GM18507 (cell line): ENCODE results near the gene BNIP2.
"Not testable (repeated sequence)": the region's sequence is repeated elsewhere in the genome, so short reads cannot be mapped to it uniquely, and the experiment has no call there.

Experiments used
- DNase-seq: peaks from one replicate; pipeline ENCODE4 v3.0.0; 2011; ENCODE audit warnings: low read depth; ENCODE audit not compliant: insufficient read length; ENCODE audit errors: extremely low spot score
- FAIRE-seq: peaks from 2 replicates; lab custom pipeline; 2011; peaks lifted over from hg19 to GRCh38; lab: Jason Lieb, UNC

BNIP2 gene

DNA sequence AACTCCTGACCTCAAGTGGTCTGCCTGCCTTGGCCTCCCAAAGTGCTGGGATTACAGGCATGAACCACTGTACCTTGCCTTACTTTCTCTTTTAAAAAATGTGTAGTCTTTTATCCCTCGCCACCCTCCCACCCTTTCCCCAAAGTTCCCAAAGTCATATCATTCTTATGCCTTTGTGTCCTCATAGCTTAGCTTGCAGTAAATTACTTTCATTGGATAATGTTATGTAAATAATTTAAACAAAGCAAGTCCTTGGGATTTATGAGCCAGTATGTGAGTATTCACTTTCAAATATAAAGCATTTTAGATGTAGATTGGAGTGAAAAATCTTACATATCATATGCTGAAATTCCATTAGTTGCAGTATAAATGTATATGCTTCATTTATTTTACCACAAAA lies 42.8 kb downstream of the BNIP2 start:
- FAIRE-seq (no peak), DNase-seq (no peak)

DNA sequence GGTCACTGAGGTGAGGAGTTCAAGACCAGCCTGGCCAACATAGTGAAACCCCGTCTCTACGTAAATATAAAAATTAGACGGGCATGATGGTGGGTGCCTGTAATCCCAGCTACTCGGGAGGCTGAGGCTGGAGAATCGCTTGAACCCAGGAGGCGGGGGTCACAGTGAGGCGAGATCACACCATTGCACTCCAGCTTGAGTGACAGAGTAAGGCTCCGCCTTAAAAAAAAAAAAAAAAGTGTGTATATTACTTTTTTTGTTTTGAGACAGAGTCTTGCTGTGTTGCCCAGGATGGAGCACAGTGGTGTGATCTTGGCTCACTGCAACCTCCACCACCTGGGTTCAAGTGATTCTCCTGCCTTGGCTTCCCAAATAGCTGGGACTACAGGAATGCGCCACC lies 43.3 kb downstream of the BNIP2 start:
- not testable (repeated sequence) for FAIRE-seq

DNA sequence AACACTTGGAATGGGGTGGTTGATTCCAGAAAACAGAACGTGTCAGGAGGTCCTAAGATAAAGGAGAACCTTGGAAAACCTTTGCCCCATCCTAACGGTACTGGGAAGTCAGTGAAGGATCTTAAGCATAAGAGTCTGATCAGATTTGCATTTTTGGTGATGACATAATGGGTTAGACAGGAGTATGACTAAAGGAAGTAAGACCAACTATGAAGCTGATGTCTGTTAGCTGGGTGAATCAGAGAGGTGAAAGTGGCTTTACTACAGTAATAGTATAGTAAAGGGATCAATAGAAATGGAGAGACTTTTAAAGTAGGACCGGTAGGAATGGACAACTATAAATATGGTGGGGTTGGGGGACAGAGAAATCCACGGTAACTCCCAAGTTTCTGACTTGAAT lies 44.4 kb downstream of the BNIP2 start:
- FAIRE-seq, result no peak
- DNase-seq, result no peak

More for the DNA sequence above, 43.3 kb downstream of the BNIP2 start:
- DNase-seq, result not testable (repeated sequence)

DNA sequence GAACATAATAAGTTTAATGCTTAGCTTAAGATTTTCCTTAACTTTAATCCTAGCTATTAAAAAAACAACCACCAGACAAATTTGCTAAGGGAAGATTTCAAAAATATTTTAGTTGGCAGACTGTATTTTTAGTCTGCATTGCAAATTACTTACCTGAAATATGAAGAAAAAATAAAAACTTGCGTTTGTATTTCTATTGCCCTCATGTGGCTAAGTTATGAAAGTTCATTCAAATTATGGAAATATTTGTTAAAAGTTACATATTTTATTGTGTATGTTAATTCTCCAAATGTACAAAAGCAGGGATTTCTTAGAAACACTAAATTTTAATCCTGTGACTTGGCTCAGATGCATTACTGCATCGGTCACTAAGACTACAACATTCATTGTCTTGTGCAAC lies 46.8 kb downstream of the BNIP2 start:
- DNase-seq, result no peak
- no peak for FAIRE-seq

DNA sequence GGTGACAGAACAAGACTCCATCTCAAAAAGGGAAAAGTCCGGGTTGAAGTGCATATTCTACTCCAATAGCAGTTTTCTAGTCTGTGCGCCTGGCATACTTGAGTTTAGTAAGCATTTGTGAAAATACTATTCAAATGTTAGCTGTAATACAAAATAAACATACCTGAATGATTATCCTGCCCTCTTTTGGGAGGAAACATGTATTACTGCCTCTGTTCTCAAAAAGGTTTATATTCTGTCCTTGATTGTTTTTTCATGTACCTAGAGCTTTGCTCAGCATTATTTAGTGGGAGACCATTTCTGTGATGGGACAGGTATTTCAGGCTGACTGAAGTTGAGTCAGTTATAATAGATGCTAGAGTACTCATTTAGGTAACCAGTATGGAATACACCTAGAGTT lies 51.6 kb downstream of the BNIP2 start:
- DNase-seq, result not testable (repeated sequence)
- FAIRE-seq, result peak; percentile 38

DNA sequence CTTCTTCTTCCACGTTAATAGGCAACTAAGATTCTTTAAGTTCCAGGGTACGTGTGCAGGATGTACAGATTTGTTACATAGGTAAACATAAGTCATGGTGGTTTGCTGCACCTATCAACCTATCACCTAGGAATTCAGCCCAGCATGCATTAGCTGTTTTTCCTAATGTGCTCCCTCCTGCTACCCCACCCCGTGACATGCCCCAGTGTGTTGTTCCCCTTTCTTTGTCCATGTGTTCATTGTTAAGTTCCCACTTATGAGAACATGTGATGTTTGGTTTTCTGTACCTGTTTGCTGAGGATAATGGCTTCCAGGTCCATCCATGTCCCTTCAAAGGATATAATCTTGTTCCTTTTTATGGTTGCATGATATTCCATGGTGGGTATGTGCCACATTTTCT lies 52.9 kb downstream of the BNIP2 start:
- FAIRE-seq (no peak), DNase-seq (no peak)

DNA sequence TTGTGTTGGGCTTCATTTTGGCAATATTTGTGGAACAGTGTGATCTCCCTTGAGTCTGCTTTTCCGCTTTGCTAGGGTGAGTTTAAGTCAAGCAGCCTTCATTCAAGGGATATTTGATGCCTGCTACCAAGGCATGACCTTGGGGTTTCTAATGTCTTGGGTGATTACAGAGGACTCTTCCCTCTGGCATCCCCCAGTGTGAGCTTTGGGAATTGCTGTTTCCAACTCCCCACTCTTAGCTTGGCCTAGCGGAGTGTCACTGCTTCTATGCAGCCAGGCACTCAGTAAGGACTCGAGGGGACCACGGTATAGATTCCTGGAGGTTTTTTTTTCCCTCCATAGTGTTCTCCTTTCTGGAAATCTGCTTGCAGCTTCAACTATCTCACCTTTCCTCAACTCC lies 56.4 kb downstream of the BNIP2 start:
- no peak for FAIRE-seq

DNA sequence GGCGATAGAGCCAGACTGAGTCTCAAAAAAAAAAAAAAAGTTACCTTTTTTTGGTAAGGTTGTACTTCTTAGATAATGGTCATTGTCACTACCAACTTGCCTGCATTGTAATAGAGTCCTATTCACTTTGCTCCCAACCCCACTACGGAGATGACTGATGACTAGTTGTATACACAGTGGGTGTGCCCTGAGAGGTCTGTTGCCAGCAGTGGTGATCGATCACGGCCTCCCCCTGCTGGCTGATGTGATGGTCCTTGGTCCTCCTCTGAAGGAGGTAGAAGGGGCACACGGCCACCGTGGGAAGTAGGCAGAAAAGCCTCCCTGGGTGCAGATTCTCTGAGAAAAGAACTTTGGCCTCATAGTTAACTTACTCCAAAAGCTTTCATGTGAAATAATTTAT lies 66.8 kb downstream of the BNIP2 start:
- DNase-seq (peak; percentile 52), FAIRE-seq (peak; percentile 74)

More for the DNA sequence above, 56.4 kb downstream of the BNIP2 start:
- no peak for DNase-seq

DNA sequence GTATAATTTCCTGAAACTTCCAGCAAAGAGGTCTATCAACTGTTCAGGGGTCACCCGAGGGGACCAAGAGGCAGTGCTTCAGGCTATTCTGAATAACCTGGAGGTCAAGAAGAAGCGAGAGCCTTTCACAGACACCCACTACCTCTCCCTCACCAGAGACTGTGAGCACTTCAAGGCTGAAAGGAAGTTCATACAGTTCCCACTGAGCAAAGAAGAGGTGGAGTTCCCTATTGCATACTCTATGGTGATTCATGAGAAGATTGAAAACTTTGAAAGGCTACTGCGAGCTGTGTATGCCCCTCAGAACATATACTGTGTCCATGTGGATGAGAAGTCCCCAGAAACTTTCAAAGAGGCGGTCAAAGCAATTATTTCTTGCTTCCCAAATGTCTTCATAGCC lies 70.7 kb downstream of the BNIP2 start:
- no peak for DNase-seq
- no peak for FAIRE-seq

DNA sequence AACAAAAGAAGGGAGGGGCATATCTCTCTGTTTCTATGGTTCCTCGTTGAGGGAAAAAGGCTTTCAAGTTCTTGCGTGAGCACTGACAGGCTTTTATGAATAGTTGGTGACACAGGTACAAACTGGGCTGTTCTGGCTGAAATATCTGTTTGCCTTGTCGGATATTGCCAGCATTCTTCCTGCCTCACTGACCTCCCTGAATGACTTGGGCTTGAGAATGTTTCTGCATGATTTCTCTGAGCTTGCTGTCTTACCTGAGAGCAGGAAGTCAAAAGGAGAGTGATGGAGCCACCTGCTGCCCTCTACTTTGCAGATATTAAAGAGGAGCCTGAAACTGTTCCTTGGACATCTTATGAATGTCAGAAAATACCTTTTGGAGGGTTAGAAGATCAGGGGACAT lies 72.7 kb downstream of the BNIP2 start:
- DNase-seq, result no peak
- no peak for FAIRE-seq

DNA sequence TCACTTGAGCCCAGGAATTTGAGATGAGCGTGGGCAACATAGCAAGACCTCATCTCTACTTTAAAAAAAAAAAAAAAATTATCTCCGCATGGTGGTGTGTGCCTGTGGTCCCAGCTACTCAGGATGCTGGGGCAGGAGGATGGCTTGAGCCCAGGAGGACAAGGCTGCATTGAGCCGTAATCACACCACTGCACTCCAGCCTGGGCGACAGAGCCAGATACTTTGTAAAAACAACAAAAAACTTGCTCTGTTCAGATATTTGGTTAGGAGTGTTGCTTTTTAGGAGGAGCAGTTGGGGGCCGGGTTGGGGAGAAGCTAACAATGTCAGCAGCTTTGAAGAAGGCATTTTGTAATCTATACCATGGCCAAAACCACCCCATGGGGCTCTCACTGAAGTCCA lies 73.5 kb downstream of the BNIP2 start:
- FAIRE-seq (no peak), DNase-seq (no peak)

DNA sequence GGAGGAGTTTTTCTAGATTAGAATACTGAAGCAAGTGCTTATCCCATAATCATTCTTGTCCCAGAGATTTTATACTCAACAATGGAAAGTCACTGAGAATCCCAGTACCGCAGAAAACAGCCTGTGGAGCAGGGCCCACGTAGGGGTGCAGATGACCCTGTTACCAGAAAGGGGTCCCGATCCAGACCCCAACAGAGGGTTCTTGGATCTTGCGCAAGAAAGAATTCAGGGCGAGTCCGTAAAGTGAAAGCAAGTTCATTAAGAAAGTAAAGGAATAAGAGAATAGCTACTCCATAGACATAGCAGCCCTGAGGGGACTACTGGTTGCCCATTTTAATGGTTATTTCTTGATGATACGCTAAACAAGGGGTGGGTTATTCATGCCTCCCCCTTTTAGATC lies 75.0 kb downstream of the BNIP2 start:
- DNase-seq (no peak), FAIRE-seq (no peak)

DNA sequence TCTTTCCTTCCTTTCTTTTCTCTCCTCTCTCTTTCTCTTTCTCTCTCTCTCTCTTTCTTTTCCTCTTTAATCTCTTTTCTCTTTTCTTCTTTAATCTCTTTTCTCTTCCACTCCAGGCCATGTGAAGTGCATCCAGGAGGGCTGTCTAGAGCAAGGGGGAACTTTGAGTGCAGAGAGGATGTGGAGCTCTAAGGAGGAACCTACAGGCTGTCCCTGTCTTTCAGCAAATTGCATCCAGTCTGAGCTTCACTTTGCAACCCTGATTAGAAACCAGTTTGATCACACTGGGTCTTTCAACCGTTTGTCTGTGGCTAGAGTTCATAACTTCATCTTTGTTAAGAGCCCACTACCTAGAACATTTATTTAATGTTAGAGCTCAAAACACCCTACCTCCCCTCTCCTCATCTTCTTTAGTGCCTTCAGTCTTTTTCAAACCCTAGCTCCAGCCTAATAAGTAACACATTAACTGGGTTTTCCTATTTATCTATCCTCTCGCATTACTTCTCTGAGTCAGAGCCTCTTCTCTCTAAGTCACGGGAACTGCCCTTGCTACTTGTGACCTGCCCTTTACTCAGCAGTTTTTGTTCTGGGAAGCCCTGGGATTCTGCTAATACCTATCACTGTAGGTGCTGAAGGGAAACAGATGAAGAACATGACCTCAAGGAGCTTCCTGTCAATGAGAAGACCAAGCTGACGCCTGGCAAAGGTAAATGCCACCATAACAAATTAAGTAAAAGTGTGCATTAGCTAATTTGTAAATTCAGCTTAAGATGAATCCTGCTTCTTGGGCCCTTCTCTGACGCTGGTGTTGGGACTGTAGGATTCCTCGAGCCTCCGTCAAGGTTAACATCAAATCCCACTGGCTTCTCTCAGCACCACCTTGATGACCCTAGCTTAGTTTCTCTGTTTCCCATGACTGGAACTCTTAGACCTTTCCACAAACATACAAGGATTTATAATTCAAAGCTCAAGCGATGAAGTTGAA lies 77.6 kb downstream of the BNIP2 start, which contains the start of gene GCNT3:
TSS of gene GCNT3 (plus strand) at position 508 of the 985 bp plus-strand sequence. CDS start 6,456 bp downstream, outside the sequence.
- DNase-seq (no peak), FAIRE-seq (peak; percentile 53)

DNA sequence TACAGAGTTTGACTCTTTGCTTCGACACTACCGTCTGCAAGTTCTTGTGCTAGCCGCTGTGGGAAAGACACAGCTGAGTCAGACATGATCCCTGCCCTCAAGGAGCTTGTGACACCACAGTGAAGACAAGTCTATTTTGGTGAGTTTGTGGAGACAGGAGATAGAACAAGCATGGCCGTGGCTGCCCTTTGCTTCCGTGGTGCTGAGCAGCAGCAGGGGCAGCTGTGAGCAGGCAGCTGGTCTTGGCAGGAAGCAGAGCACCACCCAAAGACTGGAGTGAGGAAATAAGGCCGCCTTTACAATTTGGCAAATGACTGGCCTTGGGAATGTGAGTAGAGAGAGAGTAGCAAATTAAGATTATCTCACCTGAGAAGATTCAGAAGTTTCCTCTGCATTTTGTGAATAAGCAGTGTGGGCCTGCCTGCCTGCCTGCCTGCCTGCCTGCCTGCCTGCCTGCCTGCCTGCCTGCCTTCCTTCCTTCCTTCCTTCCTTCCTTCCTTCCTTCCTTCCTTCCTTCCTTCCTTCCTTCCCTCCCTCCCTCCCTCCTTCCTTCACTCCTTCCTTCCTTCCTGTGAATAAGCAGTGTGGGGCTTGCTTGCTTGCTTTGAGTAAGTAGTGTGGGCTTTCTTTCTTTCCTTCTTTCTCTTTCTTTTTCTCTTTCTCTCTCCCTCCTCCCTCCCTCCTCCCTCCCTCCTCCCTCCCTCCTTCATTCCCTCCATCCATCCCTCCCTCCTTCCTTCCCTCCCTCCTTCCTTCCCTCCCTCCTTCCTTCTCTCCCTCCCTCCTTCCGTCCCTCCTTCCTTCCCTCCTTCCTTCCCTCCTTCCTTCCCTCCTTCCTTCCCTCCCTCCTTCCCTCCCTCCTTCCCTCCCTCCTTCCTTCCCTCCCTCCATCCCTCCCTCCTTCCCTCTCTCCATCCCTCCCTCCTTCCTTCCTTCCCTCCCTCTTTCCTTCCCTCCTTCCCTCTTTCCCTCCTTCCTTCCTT lies 79.1 kb downstream of the BNIP2 start:
- no peak for DNase-seq
- FAIRE-seq, result no peak
